ENCODE measurements around the gene DOHH.

The DOHH gene

GRCh38 chr19:3504735-3505134 is 4.3 kb upstream of the DOHH start:
- TF ChIP-seq, protein P1, sequence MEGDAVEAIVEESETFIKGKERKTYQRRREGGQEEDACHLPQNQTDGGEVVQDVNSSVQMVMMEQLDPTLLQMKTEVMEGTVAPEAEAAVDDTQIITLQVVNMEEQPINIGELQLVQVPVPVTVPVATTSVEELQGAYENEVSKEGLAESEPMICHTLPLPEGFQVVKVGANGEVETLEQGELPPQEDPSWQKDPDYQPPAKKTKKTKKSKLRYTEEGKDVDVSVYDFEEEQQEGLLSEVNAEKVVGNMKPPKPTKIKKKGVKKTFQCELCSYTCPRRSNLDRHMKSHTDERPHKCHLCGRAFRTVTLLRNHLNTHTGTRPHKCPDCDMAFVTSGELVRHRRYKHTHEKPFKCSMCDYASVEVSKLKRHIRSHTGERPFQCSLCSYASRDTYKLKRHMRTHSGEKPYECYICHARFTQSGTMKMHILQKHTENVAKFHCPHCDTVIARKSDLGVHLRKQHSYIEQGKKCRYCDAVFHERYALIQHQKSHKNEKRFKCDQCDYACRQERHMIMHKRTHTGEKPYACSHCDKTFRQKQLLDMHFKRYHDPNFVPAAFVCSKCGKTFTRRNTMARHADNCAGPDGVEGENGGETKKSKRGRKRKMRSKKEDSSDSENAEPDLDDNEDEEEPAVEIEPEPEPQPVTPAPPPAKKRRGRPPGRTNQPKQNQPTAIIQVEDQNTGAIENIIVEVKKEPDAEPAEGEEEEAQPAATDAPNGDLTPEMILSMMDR (IDR thresholded peaks at IDR 0.05; ENCODE audit: extremely low read depth, insufficient read depth, missing control alignments): no peak
- in situ Hi-C loops (cut with MboI; ENCODE audit: low pct_unique_long_range_greater_than_20kb, low sequenced_read_pairs, unreplicated experiment): no loop called here
- DNase-seq (ENCODE audit: low spot score): no peak

DNA sequence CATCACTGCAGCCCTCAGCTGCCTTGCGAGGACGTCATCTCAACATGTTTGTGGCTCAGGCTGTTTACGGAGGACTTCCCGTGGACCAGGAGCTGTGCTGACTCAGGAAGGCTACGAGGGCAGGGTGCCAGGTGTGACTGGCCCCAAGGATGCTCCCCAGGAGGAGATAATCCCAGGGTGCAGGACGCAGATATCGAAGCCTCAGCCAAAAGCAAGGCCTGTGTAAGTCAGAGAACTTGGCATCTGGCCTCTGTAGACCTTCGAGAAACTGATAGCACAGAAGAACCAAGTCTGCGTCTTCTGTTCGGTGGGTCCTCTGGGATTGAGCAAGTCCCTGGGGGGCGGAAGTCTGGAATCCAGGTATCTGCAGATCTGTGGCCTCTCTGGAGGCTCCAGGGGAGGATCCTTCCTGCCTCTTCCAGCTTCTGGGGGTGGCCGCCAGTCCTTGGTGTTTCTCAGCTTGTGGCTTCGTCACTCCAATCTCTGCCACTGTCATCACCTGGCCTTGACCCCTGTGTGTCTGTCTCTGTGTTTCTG is 2.6 kb upstream of the DOHH start:
- DNase-seq (ENCODE audit: low spot score): no peak
- TF ChIP-seq, protein P1 (IDR thresholded peaks at IDR 0.05; ENCODE audit: extremely low read depth, insufficient read depth, missing control alignments): no peak
- in situ Hi-C loops (cut with MboI; ENCODE audit: low pct_unique_long_range_greater_than_20kb, low sequenced_read_pairs, unreplicated experiment): no loop called here

DNA sequence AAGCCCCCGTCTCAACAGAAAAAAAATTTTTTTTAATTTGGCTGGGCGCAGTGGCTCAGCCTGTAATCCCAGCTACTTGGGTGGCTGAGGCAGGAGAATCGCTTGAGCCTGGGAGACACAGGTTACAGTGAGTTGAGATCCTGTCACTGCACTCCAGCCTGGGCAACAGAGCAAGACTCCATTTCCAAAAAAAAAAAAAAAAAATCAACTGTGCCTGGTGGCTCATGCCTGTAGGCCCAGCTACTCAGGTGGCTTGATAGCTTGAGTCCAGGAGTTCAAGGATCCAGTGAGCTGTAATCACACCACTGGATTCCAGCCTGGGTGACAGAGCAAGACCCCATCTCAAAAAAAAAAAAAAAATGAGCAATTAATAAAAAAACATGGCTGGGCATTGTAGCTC is 1.3 kb upstream of the DOHH start:
- in situ Hi-C loops (cut with MboI; ENCODE audit: low pct_unique_long_range_greater_than_20kb, low sequenced_read_pairs, unreplicated experiment): no loop called here
- TF ChIP-seq, protein P1 (IDR thresholded peaks at IDR 0.05; ENCODE audit: extremely low read depth, insufficient read depth, missing control alignments): no peak
- DNase-seq (ENCODE audit: low spot score): no peak

GRCh38 chr19:3499738-3500428 is 591 bp downstream of the DOHH start:
- DNase-seq (ENCODE audit: low spot score): no peak
- in situ Hi-C loops (cut with MboI; ENCODE audit: low pct_unique_long_range_greater_than_20kb, low sequenced_read_pairs, unreplicated experiment): loop anchor here (25.0 kb wide), 1 partner anchor 538 kb away; no protein-coding TSS in a partner anchor
- TF ChIP-seq, protein P1 (IDR thresholded peaks at IDR 0.05; ENCODE audit: extremely low read depth, insufficient read depth, missing control alignments): no peak

DNA sequence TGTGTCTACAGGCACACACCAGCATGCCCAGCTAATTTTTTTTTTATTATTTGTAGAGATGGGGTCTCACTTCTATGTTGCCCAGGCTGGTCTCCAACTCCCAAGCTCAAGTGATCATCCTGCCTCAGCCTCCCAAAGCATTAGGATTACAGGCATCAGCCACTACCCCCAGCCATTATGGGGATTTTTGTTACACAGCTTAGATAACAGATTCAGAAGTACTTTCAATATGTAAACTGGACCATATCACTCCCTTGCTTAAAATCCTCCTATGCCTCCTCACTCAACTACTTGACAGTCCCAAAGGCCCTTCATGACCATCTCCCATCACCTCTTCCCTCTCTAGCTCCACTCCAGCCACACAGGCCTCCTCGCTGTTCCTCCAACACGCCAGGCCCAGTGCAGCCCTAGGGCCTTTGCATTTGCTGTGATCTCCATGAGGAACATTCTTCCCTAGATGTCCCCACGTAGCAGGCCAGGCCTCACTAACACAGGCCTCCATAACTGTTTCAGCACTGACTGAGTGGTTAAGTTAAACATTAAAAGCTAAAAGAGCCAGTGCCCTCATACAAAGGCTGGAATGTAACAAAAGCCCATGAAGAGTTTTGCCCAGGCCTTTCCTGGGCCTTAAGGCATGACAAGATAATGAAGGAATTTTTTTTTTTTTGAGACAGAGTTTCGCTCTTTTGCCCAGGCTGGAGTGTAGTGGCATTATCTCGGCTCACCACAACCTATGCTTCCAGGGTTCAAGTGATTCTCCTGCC is 2.5 kb downstream of the DOHH start:
- in situ Hi-C loops (cut with MboI; ENCODE audit: low pct_unique_long_range_greater_than_20kb, low sequenced_read_pairs, unreplicated experiment): loop anchor here (25.0 kb wide), 1 partner anchor 536 kb away; no protein-coding TSS in a partner anchor
- no peak for DNase-seq (ENCODE audit: low spot score)
- TF ChIP-seq, protein P1 (IDR thresholded peaks at IDR 0.05; ENCODE audit: extremely low read depth, insufficient read depth, missing control alignments): no peak

- no peak for DNase-seq (ENCODE audit: low spot score)
- TF ChIP-seq, protein P1 (IDR thresholded peaks at IDR 0.05; ENCODE audit: extremely low read depth, insufficient read depth, missing control alignments): no peak
- in situ Hi-C loops (cut with MboI; ENCODE audit: low pct_unique_long_range_greater_than_20kb, low sequenced_read_pairs, unreplicated experiment): loop anchor here (25.0 kb wide), 1 partner anchor 534 kb away; no protein-coding TSS in a partner anchor
Observed at GRCh38 chr19:3496392-3497273, 3.8 kb downstream of the DOHH start.
